C4-2B (cell line): ENCODE results near the gene TSEN2.

Experiments
- CTCF ChIP-seq: fragments of 450-650 bp; conservative IDR thresholded peaks from 2 replicates; pipeline ENCODE4 v1.5.1; 2017; ENCODE audit warnings: mild to moderate bottlenecking
- ZFX ChIP-seq: fragments of 450-650 bp; IDR thresholded peaks from 2 replicates; pipeline ENCODE4 v1.6.1; 2017

GRCh38 chr3:12445523-12446240 lies 38.6 kb upstream of the TSEN2 start:
- TF ChIP-seq CTCF, result no peak
- no peak for TF ChIP-seq ZFX
